HG02610 (cell line): ENCODE data around the gene ZDHHC14.
"Not testable (repeated sequence)": the region's sequence is repeated elsewhere in the genome, so short reads cannot be mapped to it uniquely, and the experiment has no call there.

Experiments
- ATAC-seq: cut with Tn5 transposase; IDR thresholded peaks from one replicate; pipeline ENCODE4 v1.9.1; 2021; ENCODE audit warnings: mild to moderate bottlenecking, moderate library complexity; ENCODE audit not compliant: unreplicated experiment

ZDHHC14 gene

DNA sequence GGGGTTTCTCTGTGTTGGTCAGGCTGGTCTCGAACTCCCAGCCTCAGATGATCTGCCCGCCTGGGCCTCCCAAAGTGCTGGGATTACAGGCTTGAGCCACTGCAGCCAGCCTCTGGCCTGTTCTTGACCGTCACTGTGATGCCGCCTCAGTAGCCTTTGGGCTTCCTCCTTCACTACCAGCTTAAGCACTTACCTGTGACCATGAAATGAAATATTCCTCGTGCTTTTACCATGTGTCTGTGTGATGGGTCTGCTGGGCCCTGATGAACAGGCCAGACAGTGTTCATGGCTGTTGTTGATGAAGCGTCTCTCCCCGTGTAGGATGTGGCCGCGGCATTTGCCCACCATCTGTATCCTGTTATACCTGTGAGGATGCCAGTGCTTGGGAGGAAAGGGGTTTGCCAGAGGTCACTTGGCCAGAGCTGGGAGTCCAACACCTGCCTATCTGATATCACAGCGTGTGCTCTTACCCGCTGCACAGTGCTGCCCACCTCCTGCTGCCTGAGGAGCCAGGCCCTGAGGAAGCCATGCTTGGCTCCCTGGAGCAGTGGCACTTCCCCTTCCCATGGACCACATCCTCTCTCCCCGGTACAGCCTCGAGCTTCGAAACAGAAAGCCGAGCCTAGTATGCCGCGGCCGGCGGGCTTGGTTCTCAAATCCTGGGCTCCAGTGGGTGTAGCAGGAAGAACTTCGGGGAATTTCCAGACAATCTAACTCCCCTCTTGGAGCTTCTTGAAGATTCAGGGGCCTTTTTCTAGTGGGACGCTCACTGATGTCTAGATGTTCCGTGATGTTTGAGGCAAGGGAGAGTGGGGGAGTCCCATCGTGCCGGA lies 167.9 kb downstream of the ZDHHC14 start:
- peak; percentile 66 for ATAC-seq

DNA sequence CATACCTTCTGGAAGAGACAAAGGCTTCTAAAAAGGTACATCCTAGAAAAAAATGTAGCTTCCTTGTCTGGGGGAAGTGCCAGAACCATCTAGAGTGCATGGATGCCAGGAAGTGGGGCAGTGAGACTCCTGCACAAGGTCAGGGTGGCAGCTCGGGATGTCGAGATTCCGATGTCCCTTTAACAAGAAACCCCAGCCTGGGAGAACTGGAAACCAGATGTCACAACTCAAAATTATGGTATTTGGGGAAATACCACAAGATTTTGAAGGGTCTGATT lies 168.4 kb downstream of the ZDHHC14 start:
- no peak for ATAC-seq

GRCh38 chr6:157550114-157550989 lies 169.4 kb downstream of the ZDHHC14 start:
- peak; percentile 46 for ATAC-seq

DNA sequence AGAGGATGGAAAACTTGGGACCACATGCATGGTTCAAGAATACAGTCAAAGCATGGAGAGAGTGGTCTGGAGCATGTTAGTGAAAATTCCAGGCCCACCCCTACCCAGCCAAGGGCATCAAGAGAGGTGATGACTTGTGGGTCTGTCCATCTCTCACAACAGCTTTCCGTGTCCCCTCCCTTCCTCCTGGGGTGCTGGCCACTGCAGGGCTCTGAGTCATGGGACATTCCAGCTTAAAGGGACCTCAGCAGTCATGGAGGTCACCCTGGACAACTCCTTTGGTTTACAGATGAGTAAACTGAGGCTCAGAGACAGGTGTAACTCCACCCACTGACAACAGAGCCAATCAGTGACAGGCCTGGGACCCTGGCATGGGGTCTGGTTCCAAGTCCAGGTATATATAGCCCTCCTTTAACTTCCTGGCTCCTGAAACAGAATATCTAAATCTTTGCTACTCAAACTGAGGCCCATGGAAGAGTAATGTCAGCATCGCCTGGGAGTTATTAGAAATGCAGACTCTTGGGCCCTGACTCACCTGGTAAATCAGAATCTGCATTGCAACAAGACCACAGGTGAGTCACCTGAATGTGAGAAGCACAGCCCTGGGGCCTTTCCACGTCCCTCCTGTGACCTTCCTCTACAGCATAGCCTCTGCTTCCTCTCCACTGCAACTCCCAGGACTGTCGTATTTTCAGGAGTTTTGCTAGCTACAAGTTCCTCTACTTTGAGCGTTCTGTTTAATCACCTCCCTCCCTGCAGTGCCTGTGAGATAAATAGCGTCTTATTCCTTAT lies 170.2 kb downstream of the ZDHHC14 start:
- ATAC-seq = no peak

GRCh38 chr6:157552081-157552747 lies 171.2 kb downstream of the ZDHHC14 start:
- ATAC-seq = no peak

DNA sequence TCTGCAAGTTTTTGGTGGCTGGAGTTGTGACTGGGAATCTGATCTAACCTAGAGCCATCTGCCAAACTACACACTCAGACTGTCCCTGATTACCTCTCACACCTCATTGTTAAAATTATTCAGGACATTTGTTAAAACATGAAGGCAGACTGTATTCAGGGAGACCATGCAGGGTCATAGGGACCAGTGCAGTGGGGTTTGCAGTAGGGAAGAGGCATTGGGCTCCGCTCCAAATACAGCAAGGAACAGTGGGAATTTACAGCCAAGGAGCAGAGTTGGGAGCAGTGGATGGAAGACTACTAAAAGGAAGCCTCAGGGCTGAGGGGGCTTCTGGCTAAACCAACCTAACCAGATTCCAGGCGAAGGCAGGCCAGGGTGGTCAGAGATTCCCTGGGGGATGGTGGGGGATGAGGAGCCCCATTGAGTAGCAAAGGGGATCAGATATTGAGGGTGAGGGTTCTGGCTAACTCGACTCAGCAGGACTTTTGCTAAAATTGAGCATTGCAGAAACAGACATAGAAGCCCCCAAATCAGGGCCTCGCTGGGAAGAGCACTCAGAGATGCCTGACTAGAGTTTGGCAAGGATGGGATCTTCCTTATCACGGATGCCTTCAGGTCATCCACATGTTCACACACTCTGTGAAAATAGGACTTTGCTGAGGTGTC lies 172.0 kb downstream of the ZDHHC14 start:
- no peak for ATAC-seq

DNA sequence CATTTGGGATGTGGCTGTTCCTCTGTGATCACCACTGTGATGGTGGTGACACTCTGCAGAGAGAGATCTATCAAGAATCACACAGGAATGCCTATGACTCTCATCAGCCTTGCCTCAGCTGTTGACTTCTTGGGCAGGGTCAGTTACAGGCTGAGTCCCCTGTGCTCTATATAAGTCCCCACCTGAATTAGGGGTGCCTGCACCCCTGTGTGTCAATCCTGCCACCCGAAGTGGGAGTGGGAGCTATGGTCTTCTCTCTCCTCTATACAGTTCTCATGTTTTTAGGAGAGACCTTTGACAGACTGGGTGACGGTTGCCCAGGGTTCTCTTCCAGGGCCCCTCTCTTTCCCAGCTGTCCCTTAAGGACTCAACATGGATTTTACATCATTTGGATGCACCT lies 173.8 kb downstream of the ZDHHC14 start:
- no peak for ATAC-seq

GRCh38 chr6:157555455-157556143 lies 174.6 kb downstream of the ZDHHC14 start:
- ATAC-seq = no peak

DNA sequence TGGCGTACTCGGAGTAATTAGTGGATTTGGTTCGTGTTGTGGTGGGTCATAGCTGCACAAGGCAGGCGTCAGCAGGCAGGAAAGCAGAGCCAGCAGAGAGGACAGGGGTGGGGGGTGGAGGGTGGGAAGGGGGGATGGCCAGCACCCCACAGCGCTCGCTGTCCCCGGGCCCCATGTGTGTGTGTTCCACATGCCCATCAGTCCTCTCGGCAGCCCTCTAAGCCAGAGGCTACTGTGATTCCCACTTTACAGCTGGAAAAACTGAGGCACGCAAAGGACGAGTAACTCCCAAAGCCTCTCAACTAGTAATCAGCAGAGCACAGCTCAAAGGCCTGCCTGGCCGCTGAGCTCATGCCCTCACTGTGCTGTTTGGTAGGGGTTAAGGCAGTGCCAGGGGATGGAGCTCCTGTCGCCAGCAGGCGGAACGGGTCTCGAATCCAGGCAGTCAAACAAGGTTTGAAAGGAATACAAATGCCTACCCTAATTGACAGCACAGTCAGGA lies 175.2 kb downstream of the ZDHHC14 start:
- ATAC-seq = no peak

DNA sequence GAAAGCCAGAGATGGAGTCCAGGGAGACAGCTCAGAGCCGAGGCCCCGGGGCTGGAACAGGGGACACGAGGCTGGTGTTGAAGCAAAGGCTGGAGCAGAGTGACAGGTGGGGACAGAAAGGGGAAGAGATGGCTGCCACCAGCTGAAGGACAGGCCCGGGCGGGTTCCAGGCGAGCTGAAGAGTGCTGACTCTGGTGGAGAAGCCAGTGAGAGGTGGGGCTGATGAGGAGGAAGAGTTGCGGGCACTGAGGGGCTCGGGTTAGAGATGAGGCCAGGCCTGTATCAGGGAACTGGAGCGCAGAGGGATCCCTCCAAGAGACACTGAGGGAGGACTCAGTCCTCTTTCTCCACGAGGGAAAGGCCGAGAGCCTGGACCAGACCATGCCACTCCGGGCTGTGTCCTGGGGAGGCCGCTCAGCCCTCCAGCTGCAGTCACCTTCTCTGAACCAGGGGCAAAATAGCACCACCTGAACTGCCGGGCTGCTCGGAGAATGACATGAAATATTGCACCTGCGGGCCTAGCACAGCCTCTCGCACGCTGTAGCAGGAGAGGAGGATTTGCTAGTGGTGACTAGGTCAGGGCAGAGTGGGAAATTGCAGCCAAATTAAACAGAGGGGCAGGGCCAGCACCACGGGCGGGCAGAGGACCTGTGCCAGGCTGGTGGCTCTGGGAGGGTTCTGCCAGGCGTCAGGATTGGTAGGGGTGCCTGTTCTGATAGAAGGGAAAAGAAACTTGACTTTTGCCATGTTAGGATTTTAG lies 175.9 kb downstream of the ZDHHC14 start:
- ATAC-seq = no peak

- ATAC-seq = peak; percentile 64
These were observed 176.6 kb downstream of the ZDHHC14 start for GRCh38 chr6:157557559-157557958.

GRCh38 chr6:157558049-157558448 lies 177.1 kb downstream of the ZDHHC14 start:
- no peak for ATAC-seq

- ATAC-seq = no peak
These were observed 177.7 kb downstream of the ZDHHC14 start for GRCh38 chr6:157558487-157559200.

DNA sequence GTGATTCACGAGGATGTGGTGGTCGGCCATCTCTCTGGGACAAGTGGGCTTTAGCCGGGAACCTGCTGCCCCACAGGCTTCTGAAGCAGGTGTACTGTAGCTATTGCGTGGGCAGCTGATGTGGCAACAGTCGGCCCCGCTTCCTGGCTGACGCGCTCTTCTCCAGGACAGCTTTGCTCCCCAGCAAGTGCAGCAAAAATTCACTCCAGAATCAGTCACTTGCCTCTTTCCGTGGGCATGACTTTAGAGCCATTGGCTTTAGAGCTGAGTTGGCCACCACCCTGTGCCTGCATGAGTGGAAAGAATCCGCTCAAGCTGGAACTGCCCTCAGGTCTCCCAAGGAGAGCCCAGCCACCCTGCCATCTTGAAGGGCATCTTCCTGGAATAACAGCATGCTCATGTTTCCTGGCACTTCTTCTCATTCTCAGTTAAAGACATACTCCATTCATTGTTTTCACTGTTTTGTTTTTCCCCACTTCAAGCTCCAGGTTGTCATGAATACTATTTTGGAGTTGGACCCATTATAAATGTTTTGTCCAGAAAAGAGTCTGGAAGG lies 178.3 kb downstream of the ZDHHC14 start:
- no peak for ATAC-seq

DNA sequence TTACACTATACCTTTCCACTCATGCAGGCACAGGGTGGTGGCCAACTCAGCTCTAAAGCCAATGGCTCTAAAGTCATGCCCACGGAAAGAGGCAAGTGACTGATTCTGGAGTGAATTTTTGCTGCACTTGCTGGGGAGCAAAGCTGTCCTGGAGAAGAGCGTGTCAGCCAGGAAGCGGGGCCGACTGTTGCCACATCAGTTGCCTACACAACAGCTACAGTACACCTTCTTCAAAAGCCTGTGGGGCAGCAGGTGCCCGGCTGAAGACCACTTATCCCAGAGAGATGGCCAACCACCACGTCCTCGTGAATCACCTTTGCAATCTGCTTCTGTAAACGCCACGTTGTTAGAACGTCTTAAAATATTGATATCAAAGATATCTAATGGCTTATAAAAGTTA lies 179.1 kb downstream of the ZDHHC14 start:
- not testable (repeated sequence) for ATAC-seq

- ATAC-seq = no peak
These were observed 179.9 kb downstream of the ZDHHC14 start for GRCh38 chr6:157560691-157561413.

DNA sequence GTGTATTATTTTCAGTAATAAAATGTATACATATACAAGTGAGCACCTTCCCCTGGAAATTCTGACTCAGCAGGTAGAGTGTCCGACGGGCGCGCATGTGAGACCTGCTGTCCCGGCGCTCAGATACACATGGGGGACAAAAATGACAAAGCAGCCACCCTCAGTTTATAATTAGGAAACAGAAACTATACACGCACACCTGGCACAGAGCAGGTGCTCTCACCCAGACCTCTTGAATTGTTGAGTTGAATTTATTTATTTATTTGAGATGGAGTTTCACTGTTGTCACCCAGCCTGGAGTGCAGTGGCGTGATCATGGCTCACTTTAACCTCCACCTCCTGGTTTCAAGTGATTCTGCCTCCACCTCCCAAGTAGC lies 180.4 kb downstream of the ZDHHC14 start:
- ATAC-seq = peak; percentile 33
